ENCODE data around the gene HSPA12B. TPM values are rescaled to one million over a fixed set of nuclear protein-coding genes. Genes with fewer than 3 reads are reported as not detected.

Gene HSPA12B
- total and polyA plus RNA-seq, 2 of the 8 experiments (the other 6 are each of a cell fraction or from before 2014, with no cell fraction given), result 2.2 to 4.3 TPM

DNA sequence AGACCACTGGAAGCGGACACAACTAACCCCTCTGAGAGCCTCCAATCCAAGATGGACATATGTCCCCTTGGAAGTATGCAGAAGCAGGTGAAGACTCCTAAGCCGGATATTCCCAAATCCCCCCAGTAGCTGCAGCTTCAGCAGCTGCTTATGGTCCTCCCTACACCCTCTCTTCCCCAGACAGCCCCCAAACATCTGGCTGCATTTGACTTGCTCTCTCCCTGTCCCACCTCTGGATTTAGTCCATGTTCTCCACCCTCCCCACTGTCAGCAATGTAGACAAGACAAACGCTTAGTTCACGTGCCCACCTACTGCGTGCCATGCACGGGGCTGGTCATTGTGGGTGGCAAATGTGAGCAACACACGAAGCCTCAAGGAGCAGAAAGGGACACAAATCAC lies 46.1 kb upstream of the HSPA12B start (continued):
- TF ChIP-seq, protein P1, sequence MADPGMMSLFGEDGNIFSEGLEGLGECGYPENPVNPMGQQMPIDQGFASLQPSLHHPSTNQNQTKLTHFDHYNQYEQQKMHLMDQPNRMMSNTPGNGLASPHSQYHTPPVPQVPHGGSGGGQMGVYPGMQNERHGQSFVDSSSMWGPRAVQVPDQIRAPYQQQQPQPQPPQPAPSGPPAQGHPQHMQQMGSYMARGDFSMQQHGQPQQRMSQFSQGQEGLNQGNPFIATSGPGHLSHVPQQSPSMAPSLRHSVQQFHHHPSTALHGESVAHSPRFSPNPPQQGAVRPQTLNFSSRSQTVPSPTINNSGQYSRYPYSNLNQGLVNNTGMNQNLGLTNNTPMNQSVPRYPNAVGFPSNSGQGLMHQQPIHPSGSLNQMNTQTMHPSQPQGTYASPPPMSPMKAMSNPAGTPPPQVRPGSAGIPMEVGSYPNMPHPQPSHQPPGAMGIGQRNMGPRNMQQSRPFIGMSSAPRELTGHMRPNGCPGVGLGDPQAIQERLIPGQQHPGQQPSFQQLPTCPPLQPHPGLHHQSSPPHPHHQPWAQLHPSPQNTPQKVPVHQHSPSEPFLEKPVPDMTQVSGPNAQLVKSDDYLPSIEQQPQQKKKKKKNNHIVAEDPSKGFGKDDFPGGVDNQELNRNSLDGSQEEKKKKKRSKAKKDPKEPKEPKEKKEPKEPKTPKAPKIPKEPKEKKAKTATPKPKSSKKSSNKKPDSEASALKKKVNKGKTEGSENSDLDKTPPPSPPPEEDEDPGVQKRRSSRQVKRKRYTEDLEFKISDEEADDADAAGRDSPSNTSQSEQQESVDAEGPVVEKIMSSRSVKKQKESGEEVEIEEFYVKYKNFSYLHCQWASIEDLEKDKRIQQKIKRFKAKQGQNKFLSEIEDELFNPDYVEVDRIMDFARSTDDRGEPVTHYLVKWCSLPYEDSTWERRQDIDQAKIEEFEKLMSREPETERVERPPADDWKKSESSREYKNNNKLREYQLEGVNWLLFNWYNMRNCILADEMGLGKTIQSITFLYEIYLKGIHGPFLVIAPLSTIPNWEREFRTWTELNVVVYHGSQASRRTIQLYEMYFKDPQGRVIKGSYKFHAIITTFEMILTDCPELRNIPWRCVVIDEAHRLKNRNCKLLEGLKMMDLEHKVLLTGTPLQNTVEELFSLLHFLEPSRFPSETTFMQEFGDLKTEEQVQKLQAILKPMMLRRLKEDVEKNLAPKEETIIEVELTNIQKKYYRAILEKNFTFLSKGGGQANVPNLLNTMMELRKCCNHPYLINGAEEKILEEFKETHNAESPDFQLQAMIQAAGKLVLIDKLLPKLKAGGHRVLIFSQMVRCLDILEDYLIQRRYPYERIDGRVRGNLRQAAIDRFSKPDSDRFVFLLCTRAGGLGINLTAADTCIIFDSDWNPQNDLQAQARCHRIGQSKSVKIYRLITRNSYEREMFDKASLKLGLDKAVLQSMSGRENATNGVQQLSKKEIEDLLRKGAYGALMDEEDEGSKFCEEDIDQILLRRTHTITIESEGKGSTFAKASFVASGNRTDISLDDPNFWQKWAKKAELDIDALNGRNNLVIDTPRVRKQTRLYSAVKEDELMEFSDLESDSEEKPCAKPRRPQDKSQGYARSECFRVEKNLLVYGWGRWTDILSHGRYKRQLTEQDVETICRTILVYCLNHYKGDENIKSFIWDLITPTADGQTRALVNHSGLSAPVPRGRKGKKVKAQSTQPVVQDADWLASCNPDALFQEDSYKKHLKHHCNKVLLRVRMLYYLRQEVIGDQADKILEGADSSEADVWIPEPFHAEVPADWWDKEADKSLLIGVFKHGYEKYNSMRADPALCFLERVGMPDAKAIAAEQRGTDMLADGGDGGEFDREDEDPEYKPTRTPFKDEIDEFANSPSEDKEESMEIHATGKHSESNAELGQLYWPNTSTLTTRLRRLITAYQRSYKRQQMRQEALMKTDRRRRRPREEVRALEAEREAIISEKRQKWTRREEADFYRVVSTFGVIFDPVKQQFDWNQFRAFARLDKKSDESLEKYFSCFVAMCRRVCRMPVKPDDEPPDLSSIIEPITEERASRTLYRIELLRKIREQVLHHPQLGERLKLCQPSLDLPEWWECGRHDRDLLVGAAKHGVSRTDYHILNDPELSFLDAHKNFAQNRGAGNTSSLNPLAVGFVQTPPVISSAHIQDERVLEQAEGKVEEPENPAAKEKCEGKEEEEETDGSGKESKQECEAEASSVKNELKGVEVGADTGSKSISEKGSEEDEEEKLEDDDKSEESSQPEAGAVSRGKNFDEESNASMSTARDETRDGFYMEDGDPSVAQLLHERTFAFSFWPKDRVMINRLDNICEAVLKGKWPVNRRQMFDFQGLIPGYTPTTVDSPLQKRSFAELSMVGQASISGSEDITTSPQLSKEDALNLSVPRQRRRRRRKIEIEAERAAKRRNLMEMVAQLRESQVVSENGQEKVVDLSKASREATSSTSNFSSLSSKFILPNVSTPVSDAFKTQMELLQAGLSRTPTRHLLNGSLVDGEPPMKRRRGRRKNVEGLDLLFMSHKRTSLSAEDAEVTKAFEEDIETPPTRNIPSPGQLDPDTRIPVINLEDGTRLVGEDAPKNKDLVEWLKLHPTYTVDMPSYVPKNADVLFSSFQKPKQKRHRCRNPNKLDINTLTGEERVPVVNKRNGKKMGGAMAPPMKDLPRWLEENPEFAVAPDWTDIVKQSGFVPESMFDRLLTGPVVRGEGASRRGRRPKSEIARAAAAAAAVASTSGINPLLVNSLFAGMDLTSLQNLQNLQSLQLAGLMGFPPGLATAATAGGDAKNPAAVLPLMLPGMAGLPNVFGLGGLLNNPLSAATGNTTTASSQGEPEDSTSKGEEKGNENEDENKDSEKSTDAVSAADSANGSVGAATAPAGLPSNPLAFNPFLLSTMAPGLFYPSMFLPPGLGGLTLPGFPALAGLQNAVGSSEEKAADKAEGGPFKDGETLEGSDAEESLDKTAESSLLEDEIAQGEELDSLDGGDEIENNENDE (IDR thresholded peaks at IDR 0.05; ENCODE audit: insufficient replicate concordance, low read length), result no peak
- TF ChIP-seq, protein P2, sequence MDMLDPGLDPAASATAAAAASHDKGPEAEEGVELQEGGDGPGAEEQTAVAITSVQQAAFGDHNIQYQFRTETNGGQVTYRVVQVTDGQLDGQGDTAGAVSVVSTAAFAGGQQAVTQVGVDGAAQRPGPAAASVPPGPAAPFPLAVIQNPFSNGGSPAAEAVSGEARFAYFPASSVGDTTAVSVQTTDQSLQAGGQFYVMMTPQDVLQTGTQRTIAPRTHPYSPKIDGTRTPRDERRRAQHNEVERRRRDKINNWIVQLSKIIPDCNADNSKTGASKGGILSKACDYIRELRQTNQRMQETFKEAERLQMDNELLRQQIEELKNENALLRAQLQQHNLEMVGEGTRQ (IDR thresholded peaks at IDR 0.05; ENCODE audit: low read length), result no peak

Data from H1 (cell line).